HEK293 (cell line): ENCODE data around the gene ECI1.

Experiments used
- CTCF ChIA-PET: fragments of 350-600 bp; formaldehyde crosslinking; extraction: SDS; loops from one replicate; lab custom pipeline; 2021; ENCODE audit warnings: antibody characterized with exemption; lab: Yijun Ruan, JAX
- POLR2A ChIA-PET: fragments of 300-600 bp; formaldehyde crosslinking; extraction: SDS; loops from one replicate; lab custom pipeline; 2020; ENCODE audit warnings: antibody characterized with exemption, inconsistent platforms; lab: Yijun Ruan, JAX
- H3K27ac ChIP-seq: fragments of 200-500 bp; sonication (Bioruptor generic); 2 replicates; pipeline ENCODE4 v1.5.1; 2014; ENCODE audit warnings: low read depth, low read length, control low read depth, inconsistent platforms; ENCODE audit errors: extremely low read depth
- H3K36me3 ChIP-seq, 2 experiments: fragments of 200-500 bp in 1 of 2; sonication (Bioruptor generic) in 1 of 2; 1 replicate in 1 of 2; 2 replicates in 1 of 2; pipeline ENCODE4 v1.5.1; 2014 to 2017; ENCODE audit warnings: inconsistent platforms in 2 of 2, low read length in 2 of 2; ENCODE audit not compliant: control insufficient read depth in 2 of 2, insufficient read depth in 1 of 2
- H3K4me1 ChIP-seq: fragments of 200-500 bp; sonication (Bioruptor generic); 2 replicates; pipeline ENCODE4 v1.5.1; 2014; ENCODE audit warnings: mild to moderate bottlenecking, low read length, inconsistent platforms; ENCODE audit not compliant: control insufficient read depth, insufficient read depth
- H3K4me3 ChIP-seq: 2 replicates; pipeline ENCODE4 v1.5.1; 2011; ENCODE audit warnings: low read depth, mild to moderate bottlenecking, control low read depth, low read length, moderate library complexity
- H3K9me3 ChIP-seq: fragments of 200-500 bp; sonication (Bioruptor generic); 2 replicates; pipeline ENCODE4 v1.5.1; 2014; ENCODE audit warnings: low read depth, low read length, inconsistent platforms; ENCODE audit not compliant: control insufficient read depth, insufficient read depth
- GLIS1 ChIP-seq: fragments of 450-650 bp; formaldehyde crosslinking; IDR thresholded peaks from 2 replicates; pipeline ENCODE4 v1.5.1; 2016; ENCODE audit warnings: missing biosample characterization, missing genetic modification characterization
- GLIS2 ChIP-seq: fragments of 450-650 bp; formaldehyde crosslinking; IDR thresholded peaks from 2 replicates; pipeline ENCODE4 v1.5.1; 2016; ENCODE audit warnings: missing biosample characterization, missing genetic modification characterization
- HOXA7 ChIP-seq: sonication (generic); formaldehyde crosslinking; IDR thresholded peaks from 2 replicates; pipeline ENCODE4 v1.8.1; 2022; ENCODE audit warnings: missing genetic modification reagents, borderline replicate concordance
- MEIS1 ChIP-seq: sonication (generic); formaldehyde crosslinking; IDR thresholded peaks from 2 replicates; pipeline ENCODE4 v1.8.1; 2022; ENCODE audit warnings: missing genetic modification reagents, mild to moderate bottlenecking, borderline replicate concordance
- PBX3 ChIP-seq: sonication (generic); formaldehyde crosslinking; IDR thresholded peaks from 2 replicates; pipeline ENCODE4 v1.8.1; 2022; ENCODE audit warnings: mild to moderate bottlenecking, moderate library complexity, missing genetic modification reagents
- SP2 ChIP-seq: fragments of 450-650 bp; formaldehyde crosslinking; IDR thresholded peaks from 2 replicates; pipeline ENCODE4 v1.5.1; 2016; ENCODE audit warnings: missing biosample characterization, missing genetic modification characterization
- SP3 ChIP-seq: fragments of 450-650 bp; formaldehyde crosslinking; IDR thresholded peaks from 2 replicates; pipeline ENCODE4 v1.5.1; 2016; ENCODE audit warnings: missing biosample characterization, missing genetic modification characterization
- ZBTB21 ChIP-seq: fragments of 450-650 bp; formaldehyde crosslinking; IDR thresholded peaks from 2 replicates; pipeline ENCODE4 v1.5.1; 2017; ENCODE audit warnings: missing biosample characterization, missing genetic modification characterization
- ZBTB8A ChIP-seq: fragments of 450-650 bp; formaldehyde crosslinking; IDR thresholded peaks from 2 replicates; pipeline ENCODE4 v1.5.1; 2016; ENCODE audit warnings: missing biosample characterization, missing genetic modification characterization
- ZIC2 ChIP-seq: fragments of 450-650 bp; formaldehyde crosslinking; IDR thresholded peaks from 2 replicates; pipeline ENCODE4 v1.5.1; 2016; ENCODE audit warnings: missing biosample characterization, missing genetic modification characterization
- ZNF121 ChIP-seq: fragments of 450-650 bp; formaldehyde crosslinking; IDR thresholded peaks from 2 replicates; pipeline ENCODE4 v1.5.1; 2016; ENCODE audit warnings: missing biosample characterization, missing genetic modification characterization
- ZNF174 ChIP-seq: fragments of 450-650 bp; formaldehyde crosslinking; IDR thresholded peaks from 2 replicates; pipeline ENCODE4 v1.5.0; 2017; ENCODE audit warnings: missing biosample characterization, mild to moderate bottlenecking, missing genetic modification characterization
- ZNF223 ChIP-seq: fragments of 450-650 bp; formaldehyde crosslinking; IDR thresholded peaks from 2 replicates; pipeline ENCODE4 v1.5.1; 2016; ENCODE audit warnings: missing biosample characterization, missing genetic modification characterization
- ZNF23 ChIP-seq: fragments of 450-650 bp; formaldehyde crosslinking; IDR thresholded peaks from 2 replicates; pipeline ENCODE4 v1.5.1; 2016; ENCODE audit warnings: missing biosample characterization, missing genetic modification characterization, borderline replicate concordance
- ZNF239 ChIP-seq: fragments of 450-650 bp; formaldehyde crosslinking; IDR thresholded peaks from 2 replicates; pipeline ENCODE4 v1.5.1; 2016; ENCODE audit warnings: missing biosample characterization, missing genetic modification characterization
- ZNF292 ChIP-seq: fragments of 450-650 bp; formaldehyde crosslinking; IDR thresholded peaks from 2 replicates; pipeline ENCODE4 v1.5.1; 2016; ENCODE audit warnings: low read depth, missing biosample characterization, missing genetic modification characterization, borderline replicate concordance
- ZNF416 ChIP-seq: fragments of 450-650 bp; formaldehyde crosslinking; IDR thresholded peaks from 2 replicates; pipeline ENCODE4 v1.5.1; 2016; ENCODE audit warnings: missing biosample characterization, missing genetic modification characterization
- ZNF433 ChIP-seq: fragments of 450-650 bp; formaldehyde crosslinking; IDR thresholded peaks from 2 replicates; pipeline ENCODE4 v1.5.1; 2016; ENCODE audit warnings: missing biosample characterization, missing genetic modification characterization, low read depth
- ZNF514 ChIP-seq: fragments of 450-650 bp; formaldehyde crosslinking; IDR thresholded peaks from 2 replicates; pipeline ENCODE4 v1.5.1; 2016; ENCODE audit warnings: missing biosample characterization, missing genetic modification characterization
- ZNF521 ChIP-seq: fragments of 450-650 bp; formaldehyde crosslinking; IDR thresholded peaks from 2 replicates; pipeline ENCODE4 v1.5.1; 2017; ENCODE audit warnings: missing biosample characterization, mild to moderate bottlenecking, missing genetic modification characterization
- ZNF600 ChIP-seq: fragments of 450-650 bp; formaldehyde crosslinking; IDR thresholded peaks from 2 replicates; pipeline ENCODE4 v1.5.1; 2016; ENCODE audit warnings: missing biosample characterization, missing genetic modification characterization
- ZNF677 ChIP-seq: fragments of 450-650 bp; IDR thresholded peaks from 2 replicates; pipeline ENCODE4 v1.5.0; 2018; ENCODE audit warnings: missing biosample characterization, mild to moderate bottlenecking, missing genetic modification characterization, moderate library complexity
- ZNF701 ChIP-seq: fragments of 450-650 bp; formaldehyde crosslinking; IDR thresholded peaks from 2 replicates; pipeline ENCODE4 v1.5.1; 2016; ENCODE audit warnings: missing biosample characterization, missing genetic modification characterization
- ZNF791 ChIP-seq: fragments of 450-650 bp; formaldehyde crosslinking; IDR thresholded peaks from 2 replicates; pipeline ENCODE4 v1.5.1; 2016; ENCODE audit warnings: missing biosample characterization, missing genetic modification characterization
- ZSCAN18 ChIP-seq: fragments of 450-650 bp; formaldehyde crosslinking; IDR thresholded peaks from 2 replicates; pipeline ENCODE4 v1.5.1; 2016; ENCODE audit warnings: missing biosample characterization, missing genetic modification characterization

ECI1 gene

GRCh38 chr16:2273931-2274330, 22.5 kb upstream of the ECI1 start:
- CTCF ChIA-PET = no interaction called here
- Histone ChIP-seq H3K36me3 (peaks cover 0 to 5% of the 10 kb centered on the region in 2 experiments; a peak in 1 of 3 replicates), H3K9me3 (no peaks in the 10 kb centered on the region), H3K4me3 (no peak overlapping the region), H3K27ac (no peak overlapping the region), H3K4me1 (0 out of 2 replicates have a peak, but pooled peaks cover 2% of the 10 kb centered on the region)
- TF ChIP-seq ZNF521 (tag by site-specific recombination) = no peak
- no peak for TF ChIP-seq ZNF239
- TF ChIP-seq ZNF791 (tag by site-specific recombination) = no peak
- TF ChIP-seq ZNF121 (tag by site-specific recombination) = no peak
- POLR2A ChIA-PET = no interaction called here

- ChIA-PET CTCF (no interaction called here), POLR2A (no interaction called here)
- Histone ChIP-seq H3K4me1 (0 out of 2 replicates have a peak, but pooled peaks cover 2% of the 10 kb centered on the region), H3K27ac (no peak overlapping the region), H3K4me3 (no peak overlapping the region), H3K9me3 (no peaks in the 10 kb centered on the region), H3K36me3 (peaks cover 0 to 5% of the 10 kb centered on the region in 2 experiments; a peak in 1 of 3 replicates)
- TF ChIP-seq ZNF433 = no peak
- TF ChIP-seq PBX3 (CRISPR knock-in tag) = no peak
These were observed 22.1 kb upstream of the ECI1 start for GRCh38 chr16:2273484-2273883.

- Histone ChIP-seq H3K36me3 (peaks cover 0 to 2% of the 10 kb centered on the region in 2 experiments; a peak in 1 of 3 replicates), H3K27ac (no peak overlapping the region), H3K4me3 (no peak overlapping the region), H3K9me3 (no peaks in the 10 kb centered on the region), H3K4me1 (0 out of 2 replicates have a peak, but pooled peaks cover 2% of the 10 kb centered on the region)
- ChIA-PET CTCF (no interaction called here), POLR2A (interaction anchor here (1.3 to 2.6 kb wide), 3 partner anchors 21 to 197 kb away, joined by 3 to 9 read pairs (median 5); partner anchors contain the start of genes ECI1 and TRAF7)
- TF ChIP-seq ZBTB8A (tag by site-specific recombination) = no peak
- no peak for TF ChIP-seq ZNF514 (tag by site-specific recombination)
- TF ChIP-seq HOXA7 = no peak
- peak; percentile 12; the same call in 1 of the 2 replicates for TF ChIP-seq SP2 (tag by site-specific recombination)
- peak; percentile 53 for TF ChIP-seq GLIS2 (tag by site-specific recombination)
- peak; percentile 83 for TF ChIP-seq GLIS1 (tag by site-specific recombination)
- no peak for TF ChIP-seq ZNF23 (tag by site-specific recombination)
- no peak for TF ChIP-seq SP3 (tag by site-specific recombination)
- 0 out of 2 replicates have a peak, but pooled peaks have one; percentile 32 for TF ChIP-seq ZNF600 (tag by site-specific recombination)
- TF ChIP-seq ZIC2 (tag by site-specific recombination) = peak; percentile 30
These were observed 20.6 kb upstream of the ECI1 start for GRCh38 chr16:2271848-2272461.

- ChIA-PET POLR2A (interaction anchor here (0.6 to 2.6 kb wide), 5 partner anchors 20 to 198 kb away, joined by 3 to 9 read pairs (median 4); partner anchors contain the start of genes ECI1, PGP and TRAF7), CTCF (interaction anchor here (0.8 kb wide), 1 partner anchor 34 kb away, joined by 3 read pairs; the partner anchor contains the start of gene DNASE1L2)
- peaks cover 0 to 12% of the 10 kb centered on the region in 2 experiments; a peak in 1 of 3 replicates for H3K36me3 ChIP-seq
- no peak overlapping the region for H3K27ac ChIP-seq
- peaks cover 3% of the 10 kb centered on the region; the same call in 1 of the 2 replicates for H3K4me1 ChIP-seq
- no peaks in the 10 kb centered on the region for H3K9me3 ChIP-seq
- no peak overlapping the region for H3K4me3 ChIP-seq
- TF ChIP-seq MEIS1 (CRISPR knock-in tag) (no peak), ZNF416 (no peak), ZNF174 (no peak), ZNF223 (tag by site-specific recombination) (no peak), ZSCAN18 (no peak), SP2 (tag by site-specific recombination) (no peak), ZNF292 (no peak), ZNF677 (no peak), ZBTB21 (tag by site-specific recombination) (no peak), ZNF701 (tag by site-specific recombination) (no peak)
These were observed 19.4 kb upstream of the ECI1 start for GRCh38 chr16:2270588-2271470.
